Mucosa of descending colon (tissue), 3 donors: ENCODE measurements around the gene HSD3B2. TPM values are rescaled to one million over a fixed set of nuclear protein-coding genes. Genes with fewer than 3 reads are reported as not detected.

Experiments used
- ATAC-seq: fragments of 200-7000 bp; cut with Tn5 transposase; one replicate; pipeline ENCODE4 v1.9.1; 2020; ENCODE audit warnings: mild to moderate bottlenecking, moderate library complexity
- DNase-seq, 3 donors: peaks; one replicate each; pipeline ENCODE4 v3.0.0-alpha.2; 2020
- H3K36me3 ChIP-seq: fragments of 200-600 bp; one replicate; pipeline ENCODE4 v1.8.0; 2021; ENCODE audit warnings: low read depth, mild to moderate bottlenecking
- H3K4me1 ChIP-seq: fragments of 200-600 bp; one replicate; pipeline ENCODE4 v1.8.0; 2021; ENCODE audit warnings: low read depth, mild to moderate bottlenecking
- H3K4me3 ChIP-seq: fragments of 200-600 bp; one replicate; pipeline ENCODE4 v1.8.0; 2021; ENCODE audit warnings: mild to moderate bottlenecking
- H3K9me3 ChIP-seq: fragments of 200-600 bp; one replicate; pipeline ENCODE4 v1.8.0; 2021; ENCODE audit warnings: mild to moderate bottlenecking
- CTCF ChIP-seq: fragments of 200-600 bp; IDR thresholded peaks from one replicate; pipeline ENCODE4 v1.8.0; 2022; ENCODE audit warnings: antibody characterized with exemption, mild to moderate bottlenecking
- intact Hi-C, 2 donors: fragments of 100-400 bp; cut with DNase I in 1 of 2; cut with micrococcal nuclease in 1 of 2; formaldehyde crosslinking; loops; one replicate each; pipeline versions ENCODE4 v1.11.0 to v1.11.1; 2022; cut with DNase I, micrococcal nuclease
- total RNA-seq, 3 donors: library from RNA; stranded (reverse); fragmentation: NEBNext Ultra II Directional in 2 of 3; extraction: Animal tissue kit (Norgen Biotek cat#: 25700) in 2 of 3; gene quantifications; one replicate each; pipeline versions ENCODE4 v1.2.1 to v1.2.4, GENCODE V29; 2021 to 2023
- donor health status: DM: no; HTN: no; CAD: no; lungs with moderate emphysema.
- donor health status: DM: no; HTN: no; CAD: no.
- donor health status: DM: no; HTN: yes; CAD: no.

The HSD3B2 gene
- total RNA-seq, 3 donors from 2014 or later: 2.3 to 14.7 (median 4.1) TPM

DNA sequence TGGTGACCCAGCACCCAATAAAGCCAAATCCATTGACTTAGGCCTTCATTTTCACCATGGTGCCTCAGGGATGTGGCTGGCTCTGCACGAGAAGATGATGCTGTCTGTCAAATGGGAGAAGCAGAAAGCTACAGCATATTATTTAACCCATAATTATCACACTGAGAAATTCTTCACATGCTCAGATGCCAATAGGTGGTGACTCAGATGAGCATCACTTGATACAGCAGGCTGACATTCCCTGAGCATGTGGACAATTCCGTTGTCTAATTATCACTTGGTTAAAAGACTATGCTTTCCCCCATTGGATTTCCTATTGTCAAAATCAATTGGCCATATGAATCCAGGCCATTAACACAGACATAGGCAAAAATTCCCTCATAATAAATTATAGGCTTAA, 48.0 kb downstream of the HSD3B2 start:
- ATAC-seq: no peak
- Histone ChIP-seq H3K9me3 (no peaks in the 10 kb centered on the region), H3K4me3 (no peak overlapping the region), H3K4me1 (no peaks in the 10 kb centered on the region), H3K36me3 (no peaks in the 10 kb centered on the region)
- intact Hi-C loops: no loop called here
- no peak for TF ChIP-seq CTCF
- DNase-seq: no peak

GRCh38 chr1:119463569-119463968, 48.6 kb downstream of the HSD3B2 start:
- intact Hi-C loops: no loop called here

GRCh38 chr1:119466445-119466844, 51.5 kb downstream of the HSD3B2 start:
- DNase-seq: no peak

More at GRCh38 chr1:119463569-119463968, 48.6 kb downstream of the HSD3B2 start:
- H3K9me3 ChIP-seq: no peaks in the 10 kb centered on the region
- TF ChIP-seq CTCF: no peak
- H3K4me1 ChIP-seq: peaks cover 2% of the 10 kb centered on the region
- ATAC-seq (no peak), DNase-seq (no peak)
- no peaks in the 10 kb centered on the region for H3K36me3 ChIP-seq
- no peak overlapping the region for H3K4me3 ChIP-seq

DNA sequence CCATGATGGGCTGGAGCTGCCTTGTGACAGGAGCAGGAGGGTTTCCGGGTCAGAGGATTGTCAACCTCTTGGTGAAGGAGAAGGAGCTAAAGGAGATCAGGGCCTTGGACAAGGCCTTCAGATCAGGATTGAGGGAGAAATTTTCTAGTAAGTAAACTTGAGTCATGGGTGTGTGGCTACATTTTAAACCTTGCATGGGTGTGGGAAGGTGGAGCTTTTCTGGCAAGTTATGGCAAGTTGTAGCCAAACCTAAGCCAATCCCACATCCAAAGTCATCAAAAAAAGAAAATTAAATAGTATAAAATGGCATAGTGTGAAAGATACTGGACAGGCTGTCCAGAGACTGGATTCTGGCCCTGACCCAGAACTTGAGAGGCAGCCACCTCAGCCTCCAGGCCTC, 52.3 kb downstream of the HSD3B2 start:
- peak; percentile 32 for ATAC-seq
- intact Hi-C loops: no loop called here

More at GRCh38 chr1:119466445-119466844, 51.5 kb downstream of the HSD3B2 start:
- Histone ChIP-seq H3K9me3 (no peaks in the 10 kb centered on the region), H3K36me3 (no peaks in the 10 kb centered on the region), H3K4me3 (no peak overlapping the region), H3K4me1 (peaks cover 4% of the 10 kb centered on the region)
- TF ChIP-seq CTCF: no peak
- peak; percentile 36 for ATAC-seq
- intact Hi-C loops: no loop called here

DNA sequence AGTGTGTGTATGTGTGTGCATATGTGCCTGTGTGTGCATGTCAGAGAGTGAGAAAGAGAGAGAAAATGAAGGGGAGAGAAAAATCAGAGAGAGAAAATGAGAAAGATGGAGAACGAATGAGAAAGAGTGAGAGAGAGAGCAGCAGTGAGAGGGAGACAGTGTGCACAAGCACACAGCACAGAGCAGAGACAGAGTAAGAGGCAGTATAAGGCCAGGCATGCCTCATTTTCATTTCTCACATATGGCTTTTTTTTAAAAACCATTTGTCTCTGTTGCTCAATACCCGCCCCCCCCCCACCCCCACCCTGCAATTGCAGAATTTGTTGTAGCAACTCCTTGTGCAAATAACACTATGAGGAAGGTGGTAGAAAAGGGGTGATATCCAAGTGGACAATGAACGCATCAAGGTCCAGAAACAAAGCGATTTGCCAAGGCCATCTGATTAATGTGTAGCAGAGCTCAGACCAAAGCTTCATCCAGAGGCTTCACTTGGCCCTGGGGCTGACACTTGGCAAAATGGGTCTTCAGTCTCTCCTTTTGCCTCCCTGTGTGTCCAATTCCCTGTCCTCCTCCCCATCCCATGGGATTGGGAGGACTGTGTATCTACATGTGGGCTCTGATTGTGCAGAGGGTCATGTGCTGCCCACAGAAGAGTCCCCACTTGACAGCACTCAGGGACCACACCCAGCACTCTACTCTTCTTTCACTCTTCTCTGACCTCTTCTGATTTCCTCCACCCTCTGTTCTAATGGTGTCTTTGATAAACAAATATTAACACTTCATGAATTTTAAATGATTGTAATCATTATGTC, 53.1 kb downstream of the HSD3B2 start:
- no peak for TF ChIP-seq CTCF
- ATAC-seq (peak; percentile 74), DNase-seq (no peak)
- Histone ChIP-seq H3K4me1 (peaks cover 4% of the 10 kb centered on the region), H3K9me3 (no peaks in the 10 kb centered on the region), H3K4me3 (no peak overlapping the region), H3K36me3 (no peaks in the 10 kb centered on the region)
- intact Hi-C loops: no loop called here

More for the DNA sequence above, 52.3 kb downstream of the HSD3B2 start:
- H3K4me1 ChIP-seq: peaks cover 4% of the 10 kb centered on the region
- no peaks in the 10 kb centered on the region for H3K9me3 ChIP-seq
- H3K36me3 ChIP-seq: no peaks in the 10 kb centered on the region
- TF ChIP-seq CTCF: no peak
- DNase-seq: no peak
- H3K4me3 ChIP-seq: no peak overlapping the region
